ENCODE measurements around the gene SIPA1L2.

Gene SIPA1L2

DNA sequence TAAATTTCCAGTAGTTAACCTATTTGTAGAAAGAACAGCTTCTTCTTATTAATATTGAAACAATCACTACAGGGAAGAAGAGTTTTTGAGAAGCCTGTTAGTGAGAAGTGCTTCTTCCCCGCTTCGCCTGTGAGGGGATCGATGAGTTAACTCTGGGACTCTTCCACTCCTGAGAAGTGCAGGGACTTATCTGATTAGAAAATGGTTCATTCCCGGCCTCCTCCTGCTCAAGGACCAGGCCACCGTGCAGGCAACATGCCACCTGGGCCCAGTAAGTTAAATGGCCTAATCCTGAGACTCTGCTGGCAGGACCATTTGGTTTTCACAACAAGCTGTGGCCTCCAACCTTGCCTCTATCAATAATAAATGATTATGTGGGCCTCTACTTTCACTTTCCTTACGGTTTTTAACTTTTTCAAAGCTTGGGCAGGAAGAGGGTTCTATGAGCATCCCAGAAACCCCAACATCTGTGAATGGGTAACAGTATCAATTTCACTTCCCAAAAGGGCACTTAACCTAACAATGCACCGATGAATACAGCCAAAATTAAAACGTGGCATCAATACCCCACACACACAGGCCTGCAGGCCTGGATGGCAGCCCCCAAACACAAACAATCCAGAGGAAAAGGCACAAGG, 33.1 kb downstream of the SIPA1L2 start:
- H3K27ac Mint-ChIP-seq = no peak overlapping the region
- no peak overlapping the region for H3K4me3 Mint-ChIP-seq
- no peaks in the 10 kb centered on the region for H3K9me3 Mint-ChIP-seq
- no peaks in the 10 kb centered on the region for H3K36me3 Mint-ChIP-seq (ENCODE audit: low read depth)
- H3K4me1 Mint-ChIP-seq (ENCODE audit: low read depth) = peaks cover 43% of the 10 kb centered on the region
- H3K27me3 Mint-ChIP-seq = no peaks in the 10 kb centered on the region

DNA sequence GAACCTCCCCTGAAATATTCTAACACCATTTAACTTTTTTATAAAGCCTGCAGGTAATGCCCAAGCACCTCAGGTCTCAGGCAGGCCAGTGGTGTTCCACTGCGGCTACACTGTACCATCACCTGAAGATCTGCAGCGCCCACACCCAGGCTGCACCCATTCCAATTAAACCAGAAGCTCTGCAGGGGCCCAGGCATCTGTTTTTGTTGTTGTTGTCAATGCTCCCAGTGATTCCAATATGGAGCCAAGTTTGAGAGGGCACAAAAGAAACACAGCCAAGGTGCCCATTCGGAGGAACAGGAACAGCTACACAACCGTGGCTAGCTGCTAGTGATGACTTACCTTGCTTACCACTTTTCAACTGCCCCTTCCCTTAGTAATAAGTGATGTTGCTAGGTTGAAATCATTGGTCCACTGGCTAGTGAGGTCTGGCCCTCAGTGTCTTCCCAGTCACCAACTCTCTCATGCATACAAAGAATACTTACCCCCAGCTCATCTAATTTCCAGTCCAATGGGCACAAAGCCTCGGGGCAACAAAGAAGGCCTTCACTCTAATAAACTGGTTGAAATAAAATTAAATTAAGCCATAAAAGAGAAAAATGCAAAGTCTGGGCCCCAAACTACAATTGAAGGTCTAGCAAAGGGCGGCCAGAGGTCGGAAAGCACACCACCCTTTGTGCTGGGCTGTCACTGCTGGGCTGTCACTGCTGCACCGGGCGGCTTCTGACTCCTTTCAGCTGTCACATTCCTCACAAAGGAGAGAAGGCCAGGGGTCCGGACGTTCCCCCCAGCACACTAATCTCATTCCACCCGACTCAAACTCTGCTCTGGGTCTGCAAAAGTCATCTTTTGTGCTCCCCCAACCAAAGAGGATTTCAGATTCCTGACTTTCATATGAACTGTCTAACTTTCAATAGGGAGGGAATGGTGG, 34.9 kb downstream of the SIPA1L2 start:
- no peaks in the 10 kb centered on the region for H3K27me3 Mint-ChIP-seq
- H3K9me3 Mint-ChIP-seq = no peaks in the 10 kb centered on the region
- no peak overlapping the region for H3K27ac Mint-ChIP-seq
- no peak overlapping the region for H3K4me3 Mint-ChIP-seq
- peaks cover 47% of the 10 kb centered on the region for H3K4me1 Mint-ChIP-seq (ENCODE audit: low read depth)
- no peaks in the 10 kb centered on the region for H3K36me3 Mint-ChIP-seq (ENCODE audit: low read depth)

DNA sequence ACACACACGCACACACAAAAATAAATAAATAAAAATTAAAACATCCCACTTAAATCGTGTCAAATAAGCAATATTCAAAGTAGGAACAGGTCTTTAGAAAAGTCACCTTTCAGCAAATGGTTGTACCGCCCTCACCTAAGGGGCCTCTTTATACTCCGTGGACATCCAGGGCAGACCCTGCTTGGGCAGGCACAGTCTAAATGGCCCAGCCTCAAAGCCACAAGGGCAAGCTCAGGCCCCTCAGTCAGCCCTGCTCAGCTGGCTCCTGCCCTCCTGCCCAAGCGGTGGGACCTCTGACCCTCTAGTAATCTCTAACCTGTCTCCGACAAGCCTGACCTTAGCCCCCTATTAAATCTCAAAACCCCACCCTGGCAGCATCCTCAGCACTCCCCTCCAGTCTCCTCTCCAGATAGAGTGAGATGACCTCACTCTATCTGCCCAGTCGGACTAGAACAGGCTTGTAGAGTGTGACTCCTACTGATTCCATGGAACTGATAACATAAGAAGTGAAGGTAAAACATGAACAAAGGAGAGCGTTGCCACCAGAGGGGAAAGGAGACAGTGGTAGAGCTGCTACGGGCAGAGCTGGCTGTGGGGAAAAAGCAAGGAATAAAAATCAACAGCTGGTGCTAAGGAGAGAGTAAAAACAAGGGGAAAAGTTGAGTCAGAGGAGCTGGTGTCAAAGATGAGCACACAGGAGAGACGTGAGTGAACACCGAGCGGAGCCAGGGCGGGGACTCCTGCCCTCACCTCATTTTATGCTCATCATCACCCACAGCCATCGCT, 36.0 kb downstream of the SIPA1L2 start:
- Mint-ChIP-seq H3K36me3 (ENCODE audit: low read depth) (no peaks in the 10 kb centered on the region), H3K9me3 (peaks cover 6% of the 10 kb centered on the region), H3K4me3 (no peak overlapping the region), H3K27ac (no peak overlapping the region), H3K27me3 (no peaks in the 10 kb centered on the region), H3K4me1 (ENCODE audit: low read depth) (peaks cover 49% of the 10 kb centered on the region)

DNA sequence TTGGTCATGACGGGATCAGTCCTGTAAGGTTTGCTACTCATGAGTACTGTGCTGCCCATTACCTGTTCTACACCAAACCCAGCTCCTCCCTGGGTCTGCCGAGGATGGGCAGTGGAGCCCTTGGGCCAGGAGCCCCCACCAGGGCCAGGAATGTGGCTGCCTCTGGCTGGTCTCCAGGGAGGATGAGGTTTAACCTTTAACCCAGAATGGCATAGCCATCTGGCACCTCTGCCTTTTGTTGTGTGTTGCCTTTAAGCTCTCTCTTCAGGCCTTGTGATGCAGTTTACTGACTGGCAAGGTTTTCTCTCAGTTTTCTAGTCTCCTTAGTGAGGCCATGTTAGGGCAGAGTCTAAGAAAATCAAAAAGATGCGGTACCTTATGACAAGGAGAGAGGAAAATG, 38.6 kb downstream of the SIPA1L2 start:
- Mint-ChIP-seq H3K9me3 (peaks cover 11% of the 10 kb centered on the region), H3K4me3 (no peak overlapping the region), H3K27me3 (no peaks in the 10 kb centered on the region), H3K4me1 (ENCODE audit: low read depth) (peaks cover 44% of the 10 kb centered on the region), H3K27ac (no peak overlapping the region), H3K36me3 (ENCODE audit: low read depth) (no peaks in the 10 kb centered on the region)

DNA sequence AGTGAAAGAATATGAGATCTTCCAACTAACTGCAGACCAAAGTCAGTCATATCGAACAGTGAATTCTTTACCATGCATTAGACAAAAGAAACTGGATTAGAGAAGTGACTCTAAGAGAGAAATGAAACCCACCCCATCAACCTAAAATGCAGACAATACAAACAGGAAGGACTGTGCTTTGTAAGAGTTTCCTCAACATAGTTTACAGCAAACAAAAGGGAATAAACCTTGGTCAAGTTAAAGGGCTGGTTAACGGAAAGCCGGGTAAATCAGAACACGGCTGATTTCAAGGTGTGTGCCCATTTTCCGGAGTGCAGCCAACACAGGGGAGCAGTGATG, 39.2 kb downstream of the SIPA1L2 start:
- H3K4me3 Mint-ChIP-seq = no peak overlapping the region
- H3K27ac Mint-ChIP-seq = peak overlapping the region; percentile 28
- H3K36me3 Mint-ChIP-seq (ENCODE audit: low read depth) = no peaks in the 10 kb centered on the region
- H3K27me3 Mint-ChIP-seq = no peaks in the 10 kb centered on the region
- peaks cover 39% of the 10 kb centered on the region for H3K4me1 Mint-ChIP-seq (ENCODE audit: low read depth)
- H3K9me3 Mint-ChIP-seq = peaks cover 11% of the 10 kb centered on the region

DNA sequence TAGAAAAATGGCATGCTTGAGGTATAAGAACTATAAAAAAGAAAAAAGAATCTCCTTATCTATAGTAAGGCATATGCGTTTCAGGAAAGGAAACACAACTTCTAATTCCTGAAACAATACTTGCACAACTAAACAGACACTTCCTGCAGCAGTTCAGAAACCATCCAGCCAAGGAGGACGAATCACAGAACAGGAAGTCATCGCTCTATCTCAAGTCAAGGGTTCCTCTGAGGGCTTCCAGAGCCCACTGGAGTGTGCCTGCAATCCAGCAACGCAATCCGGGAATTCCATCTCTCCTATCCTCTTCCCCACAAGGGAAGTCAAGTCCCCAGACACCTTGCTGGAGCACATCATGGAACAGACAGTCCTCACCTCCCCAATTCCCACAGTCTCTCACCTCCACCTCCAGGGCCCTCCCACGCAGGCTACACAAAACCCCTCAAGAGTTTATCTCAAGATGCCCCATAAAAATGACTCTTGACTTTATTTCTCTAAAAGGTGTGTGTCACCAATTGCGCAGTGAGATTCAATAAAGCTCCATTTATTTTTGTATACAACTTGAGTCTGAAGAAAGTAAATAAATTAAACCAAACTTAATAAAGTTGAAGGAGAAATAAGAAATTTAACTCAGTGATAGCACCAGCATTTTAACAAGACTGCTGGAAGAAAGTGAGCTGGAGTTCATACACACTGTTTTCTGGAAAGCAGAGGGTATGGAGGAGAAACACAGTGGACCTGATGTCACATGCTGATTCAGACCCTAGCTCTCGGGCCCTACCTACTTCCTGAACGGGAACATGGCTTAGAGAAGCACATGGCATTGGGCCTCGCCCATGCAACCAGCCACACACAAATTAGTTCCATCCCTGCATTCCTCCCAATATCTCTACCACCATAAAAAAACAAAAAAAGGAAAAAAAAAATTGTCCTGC, 39.9 kb downstream of the SIPA1L2 start:
- H3K27me3 Mint-ChIP-seq = no peaks in the 10 kb centered on the region
- no peak overlapping the region for H3K4me3 Mint-ChIP-seq
- peak overlapping the region; percentile 28 for H3K27ac Mint-ChIP-seq
- no peaks in the 10 kb centered on the region for H3K36me3 Mint-ChIP-seq (ENCODE audit: low read depth)
- H3K4me1 Mint-ChIP-seq (ENCODE audit: low read depth) = peaks cover 39% of the 10 kb centered on the region
- H3K9me3 Mint-ChIP-seq = peaks cover 11% of the 10 kb centered on the region

DNA sequence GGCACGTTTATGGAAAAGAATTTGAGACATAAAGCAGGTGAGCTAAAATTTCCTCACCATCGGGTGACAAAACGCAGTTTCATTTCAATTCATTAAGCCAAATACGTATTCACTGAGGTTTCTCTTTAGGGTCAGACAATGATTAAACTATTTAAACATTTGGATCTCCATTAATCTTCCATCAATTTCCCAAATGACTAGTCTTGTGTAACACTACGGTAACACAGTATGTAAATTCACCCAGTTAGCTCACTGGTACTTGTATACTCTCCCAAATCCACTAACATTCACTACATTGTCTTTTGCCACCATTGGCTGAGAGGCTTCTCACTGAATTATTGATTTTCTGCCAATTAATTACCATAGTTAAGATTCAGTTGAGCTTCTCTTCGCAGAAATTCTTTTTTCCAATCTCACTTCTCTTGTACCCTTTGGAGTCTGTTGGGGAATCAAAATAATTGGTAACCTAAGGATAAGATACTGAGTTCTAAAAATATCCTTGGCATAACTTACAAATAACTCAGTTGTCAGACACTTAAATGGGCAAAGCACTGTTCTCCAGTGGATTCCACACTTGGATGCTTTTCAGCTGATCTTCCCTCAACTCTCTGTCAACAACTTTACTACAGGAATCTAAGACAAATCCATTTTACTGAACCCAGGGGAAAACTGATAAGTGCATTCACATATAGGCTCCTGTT, 40.7 kb downstream of the SIPA1L2 start:
- no peak overlapping the region for H3K27ac Mint-ChIP-seq
- H3K27me3 Mint-ChIP-seq = no peaks in the 10 kb centered on the region
- H3K4me3 Mint-ChIP-seq = no peak overlapping the region
- peaks cover 11% of the 10 kb centered on the region for H3K9me3 Mint-ChIP-seq
- H3K36me3 Mint-ChIP-seq (ENCODE audit: low read depth) = no peaks in the 10 kb centered on the region
- H3K4me1 Mint-ChIP-seq (ENCODE audit: low read depth) = peaks cover 39% of the 10 kb centered on the region

DNA sequence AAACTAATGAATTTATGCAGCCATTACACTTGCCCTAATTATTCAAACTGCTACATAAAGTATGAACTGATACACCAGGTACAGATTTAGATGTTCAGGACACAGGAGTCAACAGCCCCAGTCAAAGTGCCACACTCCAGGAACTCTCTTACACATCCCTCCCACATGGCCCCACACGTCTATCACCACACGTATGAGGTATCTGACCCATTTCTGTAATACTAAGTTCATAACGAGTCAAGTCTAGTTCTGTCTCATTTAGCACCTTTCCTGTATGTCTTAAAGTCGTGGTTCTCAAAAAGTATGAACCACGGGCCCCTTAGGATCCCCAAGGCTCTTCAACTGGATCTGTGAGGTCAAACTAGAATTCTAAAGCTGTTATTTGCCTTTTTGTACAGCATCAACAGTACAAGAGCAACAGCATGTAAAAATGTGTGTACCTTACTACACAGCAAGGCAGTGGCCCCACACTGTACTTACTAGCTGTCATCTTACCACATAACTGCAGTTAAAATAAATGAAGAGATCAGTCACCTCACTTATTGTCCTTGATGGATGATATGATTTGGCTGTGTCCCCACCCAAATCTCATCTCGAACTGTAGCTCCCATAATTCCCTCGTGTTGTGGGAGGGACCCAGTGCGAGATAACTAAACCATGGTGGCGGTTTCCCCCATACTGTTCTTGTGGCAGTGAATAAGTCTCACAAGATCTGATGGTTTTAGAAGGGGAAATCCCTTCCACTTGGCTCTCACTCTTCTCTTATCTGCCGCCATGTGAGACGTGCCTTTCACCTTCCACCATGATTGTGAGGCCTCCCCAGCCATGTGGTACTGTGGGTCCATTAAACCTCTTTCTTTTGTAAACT, 42.6 kb downstream of the SIPA1L2 start:
- Mint-ChIP-seq H3K4me1 (ENCODE audit: low read depth) (peaks cover 35% of the 10 kb centered on the region), H3K27ac (peak overlapping the region; percentile 47), H3K27me3 (peaks cover 3% of the 10 kb centered on the region), H3K36me3 (ENCODE audit: low read depth) (no peaks in the 10 kb centered on the region), H3K4me3 (no peak overlapping the region), H3K9me3 (peaks cover 11% of the 10 kb centered on the region)

DNA sequence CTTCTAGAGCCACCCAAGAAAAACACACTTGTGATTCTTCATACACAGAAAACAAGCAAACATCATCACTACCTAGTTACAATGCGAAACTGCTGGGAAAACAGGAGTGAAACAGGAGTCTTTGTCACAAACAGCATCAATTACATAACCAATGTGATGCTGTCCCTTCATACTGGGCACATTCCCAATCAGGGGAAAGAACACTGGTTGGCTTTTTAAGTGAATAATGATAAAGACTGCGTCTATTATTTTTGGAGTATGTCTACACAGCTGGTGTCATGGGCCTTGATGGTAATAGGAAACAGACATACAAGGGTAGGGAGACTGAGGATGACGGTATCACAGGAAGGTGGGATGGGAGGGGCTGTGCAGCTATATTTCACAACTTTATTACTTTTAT, 43.3 kb downstream of the SIPA1L2 start:
- H3K36me3 Mint-ChIP-seq (ENCODE audit: low read depth) = no peaks in the 10 kb centered on the region
- H3K4me3 Mint-ChIP-seq = no peak overlapping the region
- peaks cover 11% of the 10 kb centered on the region for H3K9me3 Mint-ChIP-seq
- peaks cover 35% of the 10 kb centered on the region for H3K4me1 Mint-ChIP-seq (ENCODE audit: low read depth)
- H3K27me3 Mint-ChIP-seq = peaks cover 3% of the 10 kb centered on the region
- H3K27ac Mint-ChIP-seq = no peak overlapping the region

DNA sequence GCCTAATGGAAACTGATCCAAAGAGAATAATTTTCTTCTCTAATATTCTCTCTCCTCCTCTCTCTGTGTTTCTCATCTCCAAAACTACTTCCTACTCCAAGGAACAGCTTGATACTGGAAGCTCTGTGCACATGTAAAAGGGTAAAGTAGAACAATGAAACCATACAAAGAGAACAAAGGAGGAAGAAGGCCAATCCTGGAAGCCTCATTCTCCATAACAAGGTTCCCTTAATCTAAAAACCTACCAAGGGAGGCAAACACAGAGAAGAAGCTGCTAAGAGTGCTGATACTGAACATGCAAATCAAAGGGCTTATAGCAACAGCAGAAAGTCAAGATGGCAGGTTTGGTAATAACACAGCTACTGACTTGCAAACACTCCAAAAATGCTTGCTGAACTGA, 44.4 kb downstream of the SIPA1L2 start:
- Mint-ChIP-seq H3K4me1 (ENCODE audit: low read depth) (peaks cover 32% of the 10 kb centered on the region), H3K36me3 (ENCODE audit: low read depth) (no peaks in the 10 kb centered on the region), H3K9me3 (peaks cover 11% of the 10 kb centered on the region), H3K27ac (no peak overlapping the region), H3K4me3 (no peak overlapping the region), H3K27me3 (peaks cover 3% of the 10 kb centered on the region)

DNA sequence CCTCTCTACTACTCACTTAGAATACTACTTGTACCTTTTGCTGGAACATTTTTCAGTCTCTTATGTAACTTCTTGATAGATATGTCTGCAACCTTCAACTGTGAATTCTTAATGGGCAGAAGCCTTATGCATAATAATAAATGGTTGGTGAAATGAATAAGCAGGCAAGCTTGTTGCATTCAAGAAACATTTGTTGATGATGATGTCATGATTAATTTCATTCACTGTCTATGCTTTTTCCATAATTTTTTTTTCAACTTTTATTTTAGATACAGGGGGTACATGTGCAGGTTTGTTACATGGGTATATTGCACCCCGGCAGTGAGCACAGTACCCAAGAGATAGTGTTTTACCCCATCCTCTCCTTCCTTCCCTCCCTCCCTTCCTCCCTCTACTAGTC, 48.0 kb downstream of the SIPA1L2 start:
- Mint-ChIP-seq H3K36me3 (ENCODE audit: low read depth) (no peaks in the 10 kb centered on the region), H3K4me1 (ENCODE audit: low read depth) (peaks cover 33% of the 10 kb centered on the region), H3K9me3 (no peaks in the 10 kb centered on the region), H3K4me3 (no peak overlapping the region), H3K27ac (no peak overlapping the region), H3K27me3 (peaks cover 3% of the 10 kb centered on the region)

All from stimulated activated naive CD8-positive, alpha-beta T cell treated with anti-CD3 and anti-CD28 coated beads, Interleukin-15, Interleukin-2, amounts not matched to agents 100 ng/mL and 50 ng/mL, for 24 hours (primary cell).